Activated CD4-positive, alpha-beta memory T cell treated with anti-CD3 and anti-CD28 coated beads for 36 hours (primary cell): Measurements from ENCODE around the gene DOCK10. TPM values are rescaled to one million over a fixed set of nuclear protein-coding genes. Genes with fewer than 3 reads are reported as not detected.

ENCODE experiments used
- CTCF ChIA-PET: fragments of 350-600 bp; sonication (Branson Sonifier 250); formaldehyde crosslinking; loops from one replicate; lab custom pipeline; 2021; ENCODE audit warnings: antibody characterized with exemption, inconsistent platforms; lab: Charles Lee
- POLR2A ChIA-PET: fragments of 350-600 bp; sonication (Branson Sonifier 250); formaldehyde crosslinking; loops from one replicate; lab custom pipeline; 2021; ENCODE audit warnings: antibody characterized with exemption; lab: Charles Lee
- DNase-seq: peaks from one replicate; pipeline ENCODE4 v3.0.0-alpha.2; 2020
- H3K27ac Mint-ChIP-seq: one replicate; pipeline ENCODE4 v1.8.0; 2021; ENCODE audit warnings: mixed read lengths
- H3K27me3 Mint-ChIP-seq: one replicate; pipeline ENCODE4 v1.8.0; 2021; ENCODE audit warnings: mixed read lengths
- H3K36me3 Mint-ChIP-seq: one replicate; pipeline ENCODE4 v1.8.0; 2021; ENCODE audit warnings: mixed read lengths
- H3K4me1 Mint-ChIP-seq: one replicate; pipeline ENCODE4 v1.8.0; 2021; ENCODE audit warnings: low read depth, mixed read lengths
- H3K4me3 Mint-ChIP-seq: one replicate; pipeline ENCODE4 v1.8.0; 2021; ENCODE audit warnings: mild to moderate bottlenecking, mixed read lengths
- H3K9me3 Mint-ChIP-seq: one replicate; pipeline ENCODE4 v1.8.0; 2021; ENCODE audit warnings: mixed read lengths
- intact Hi-C: fragments of 100-400 bp; cut with micrococcal nuclease; formaldehyde crosslinking; loops from one replicate; pipeline ENCODE4 v1.15.1; 2023
- total RNA-seq, 2 experiments: library from RNA; stranded (reverse); gene quantifications; one replicate each; pipeline ENCODE4 v1.2.3, GENCODE V29; 2021

The DOCK10 gene
- total RNA-seq, 2 experiments from 2014 or later, result 134 to 139 TPM

GRCh38 chr2:224832207-224832606 is 210.1 kb downstream of the DOCK10 start:
- no peak for DNase-seq
- ChIA-PET CTCF (interaction anchor here (1.2 kb wide), 1 partner anchor 54 kb away, joined by 3 read pairs; no protein-coding TSS in a partner anchor), POLR2A (no interaction called here)
- no peaks in the 10 kb centered on the region for H3K9me3 Mint-ChIP-seq
- intact Hi-C loops, result no loop called here
- no peaks in the 10 kb centered on the region for H3K4me1 Mint-ChIP-seq
- H3K27ac Mint-ChIP-seq, result no peak overlapping the region
- peaks cover 67% of the 10 kb centered on the region for H3K36me3 Mint-ChIP-seq
- no peak overlapping the region for H3K4me3 Mint-ChIP-seq
- H3K27me3 Mint-ChIP-seq, result no peaks in the 10 kb centered on the region

GRCh38 chr2:224831530-224831929 is 210.7 kb downstream of the DOCK10 start:
- H3K4me3 Mint-ChIP-seq, result no peak overlapping the region
- peaks cover 66% of the 10 kb centered on the region for H3K36me3 Mint-ChIP-seq
- no peak overlapping the region for H3K27ac Mint-ChIP-seq
- H3K9me3 Mint-ChIP-seq, result no peaks in the 10 kb centered on the region
- DNase-seq, result no peak
- H3K4me1 Mint-ChIP-seq, result no peaks in the 10 kb centered on the region
- intact Hi-C loops, result no loop called here
- no peaks in the 10 kb centered on the region for H3K27me3 Mint-ChIP-seq
- ChIA-PET CTCF (interaction anchor here (1.2 kb wide), 1 partner anchor 53 kb away, joined by 3 read pairs; no protein-coding TSS in a partner anchor), POLR2A (no interaction called here)

- Mint-ChIP-seq H3K27me3 (no peaks in the 10 kb centered on the region), H3K27ac (peak overlapping the region; percentile 4), H3K9me3 (no peaks in the 10 kb centered on the region), H3K4me3 (no peak overlapping the region), H3K36me3 (peaks cover 55% of the 10 kb centered on the region), H3K4me1 (peaks cover 10% of the 10 kb centered on the region)
- intact Hi-C loops, result no loop called here
- CTCF ChIA-PET, result interaction anchor here (0.7 kb wide), 1 partner anchor 197 kb away, joined by 3 read pairs; no protein-coding TSS in a partner anchor
- POLR2A ChIA-PET, result interaction anchor here (0.8 kb wide), 1 partner anchor 62 kb away, joined by 3 read pairs; no protein-coding TSS in a partner anchor
- DNase-seq, result no peak
Observed at GRCh38 chr2:224820283-224820991, 221.8 kb downstream of the DOCK10 start.

GRCh38 chr2:224819075-224819474 is 223.2 kb downstream of the DOCK10 start:
- no peak for DNase-seq
- peaks cover 58% of the 10 kb centered on the region for H3K36me3 Mint-ChIP-seq
- H3K27me3 Mint-ChIP-seq, result no peaks in the 10 kb centered on the region
- ChIA-PET POLR2A (no interaction called here), CTCF (no interaction called here)
- intact Hi-C loops, result no loop called here
- H3K4me1 Mint-ChIP-seq, result peaks cover 10% of the 10 kb centered on the region
- H3K27ac Mint-ChIP-seq, result no peak overlapping the region
- H3K9me3 Mint-ChIP-seq, result peaks cover 4% of the 10 kb centered on the region
- H3K4me3 Mint-ChIP-seq, result no peak overlapping the region

GRCh38 chr2:224817676-224818075 is 224.6 kb downstream of the DOCK10 start:
- H3K36me3 Mint-ChIP-seq, result peaks cover 62% of the 10 kb centered on the region
- CTCF ChIA-PET, result no interaction called here
- intact Hi-C loops, result no loop called here
- H3K27me3 Mint-ChIP-seq, result no peaks in the 10 kb centered on the region
- no peak overlapping the region for H3K4me3 Mint-ChIP-seq
- peaks cover 4% of the 10 kb centered on the region for H3K9me3 Mint-ChIP-seq
- DNase-seq, result no peak
- H3K27ac Mint-ChIP-seq, result no peak overlapping the region
- POLR2A ChIA-PET, result no interaction called here
- peaks cover 10% of the 10 kb centered on the region for H3K4me1 Mint-ChIP-seq

GRCh38 chr2:224816816-224817215 is 225.5 kb downstream of the DOCK10 start:
- Mint-ChIP-seq H3K27ac (peak overlapping the region; percentile 34), H3K36me3 (peaks cover 63% of the 10 kb centered on the region), H3K9me3 (peaks cover 4% of the 10 kb centered on the region), H3K4me1 (peaks cover 10% of the 10 kb centered on the region), H3K4me3 (no peak overlapping the region), H3K27me3 (no peaks in the 10 kb centered on the region)
- POLR2A ChIA-PET, result no interaction called here
- no peak for DNase-seq
- CTCF ChIA-PET, result no interaction called here
- intact Hi-C loops, result no loop called here

- Mint-ChIP-seq H3K4me1 (peaks cover 3% of the 10 kb centered on the region), H3K27me3 (no peaks in the 10 kb centered on the region), H3K36me3 (peaks cover 58% of the 10 kb centered on the region), H3K9me3 (peaks cover 4% of the 10 kb centered on the region), H3K4me3 (no peak overlapping the region), H3K27ac (no peak overlapping the region)
- ChIA-PET CTCF (no interaction called here), POLR2A (no interaction called here)
- DNase-seq, result no peak
- intact Hi-C loops, result no loop called here
Observed at GRCh38 chr2:224813578-224813977, 228.7 kb downstream of the DOCK10 start.

- H3K27ac Mint-ChIP-seq, result peak overlapping the region; percentile 23
- intact Hi-C loops, result loop anchor here (5.0 kb wide), 1 partner anchor 195 kb away; no protein-coding TSS in a partner anchor
- peaks cover 47% of the 10 kb centered on the region for H3K36me3 Mint-ChIP-seq
- H3K4me1 Mint-ChIP-seq, result no peaks in the 10 kb centered on the region
- no peak overlapping the region for H3K4me3 Mint-ChIP-seq
- H3K27me3 Mint-ChIP-seq, result no peaks in the 10 kb centered on the region
- ChIA-PET CTCF (no interaction called here), POLR2A (no interaction called here)
- no peak for DNase-seq
- no peaks in the 10 kb centered on the region for H3K9me3 Mint-ChIP-seq
Observed at GRCh38 chr2:224807153-224807964, 234.9 kb downstream of the DOCK10 start.

- Mint-ChIP-seq H3K4me1 (no peaks in the 10 kb centered on the region), H3K4me3 (no peak overlapping the region), H3K27ac (no peak overlapping the region), H3K27me3 (no peaks in the 10 kb centered on the region), H3K36me3 (peaks cover 52% of the 10 kb centered on the region), H3K9me3 (no peaks in the 10 kb centered on the region)
- no peak for DNase-seq
- ChIA-PET CTCF (interaction anchor here (0.8 kb wide), 2 partner anchors 26 to 186 kb away, joined by 3 read pairs; no protein-coding TSS in a partner anchor), POLR2A (interaction anchor here (0.7 kb wide), 1 partner anchor 96 kb away, joined by 3 read pairs; no protein-coding TSS in a partner anchor)
- intact Hi-C loops, result no loop called here
Observed at GRCh38 chr2:224803930-224804329, 238.3 kb downstream of the DOCK10 start.

GRCh38 chr2:224802407-224802806 is 239.9 kb downstream of the DOCK10 start:
- ChIA-PET CTCF (no interaction called here), POLR2A (no interaction called here)
- Mint-ChIP-seq H3K4me3 (no peak overlapping the region), H3K27ac (peak overlapping the region; percentile 18), H3K27me3 (no peaks in the 10 kb centered on the region), H3K36me3 (peaks cover 60% of the 10 kb centered on the region), H3K9me3 (no peaks in the 10 kb centered on the region), H3K4me1 (no peaks in the 10 kb centered on the region)
- no peak for DNase-seq
- intact Hi-C loops, result no loop called here

- no peak overlapping the region for H3K4me3 Mint-ChIP-seq
- no peaks in the 10 kb centered on the region for H3K27me3 Mint-ChIP-seq
- H3K27ac Mint-ChIP-seq, result no peak overlapping the region
- ChIA-PET CTCF (no interaction called here), POLR2A (no interaction called here)
- no peaks in the 10 kb centered on the region for H3K4me1 Mint-ChIP-seq
- no peaks in the 10 kb centered on the region for H3K9me3 Mint-ChIP-seq
- intact Hi-C loops, result no loop called here
- peaks cover 62% of the 10 kb centered on the region for H3K36me3 Mint-ChIP-seq
- DNase-seq, result no peak
Observed at GRCh38 chr2:224801360-224801759, 240.9 kb downstream of the DOCK10 start.

- Mint-ChIP-seq H3K4me1 (no peaks in the 10 kb centered on the region), H3K27me3 (no peaks in the 10 kb centered on the region), H3K4me3 (no peak overlapping the region), H3K9me3 (no peaks in the 10 kb centered on the region), H3K36me3 (peaks cover 61% of the 10 kb centered on the region), H3K27ac (no peak overlapping the region)
- no peak for DNase-seq
- POLR2A ChIA-PET, result no interaction called here
- CTCF ChIA-PET, result no interaction called here
- intact Hi-C loops, result no loop called here
Observed at GRCh38 chr2:224799691-224800090, 242.6 kb downstream of the DOCK10 start.
